ENCODE data around the gene PITX2.

Gene PITX2

DNA sequence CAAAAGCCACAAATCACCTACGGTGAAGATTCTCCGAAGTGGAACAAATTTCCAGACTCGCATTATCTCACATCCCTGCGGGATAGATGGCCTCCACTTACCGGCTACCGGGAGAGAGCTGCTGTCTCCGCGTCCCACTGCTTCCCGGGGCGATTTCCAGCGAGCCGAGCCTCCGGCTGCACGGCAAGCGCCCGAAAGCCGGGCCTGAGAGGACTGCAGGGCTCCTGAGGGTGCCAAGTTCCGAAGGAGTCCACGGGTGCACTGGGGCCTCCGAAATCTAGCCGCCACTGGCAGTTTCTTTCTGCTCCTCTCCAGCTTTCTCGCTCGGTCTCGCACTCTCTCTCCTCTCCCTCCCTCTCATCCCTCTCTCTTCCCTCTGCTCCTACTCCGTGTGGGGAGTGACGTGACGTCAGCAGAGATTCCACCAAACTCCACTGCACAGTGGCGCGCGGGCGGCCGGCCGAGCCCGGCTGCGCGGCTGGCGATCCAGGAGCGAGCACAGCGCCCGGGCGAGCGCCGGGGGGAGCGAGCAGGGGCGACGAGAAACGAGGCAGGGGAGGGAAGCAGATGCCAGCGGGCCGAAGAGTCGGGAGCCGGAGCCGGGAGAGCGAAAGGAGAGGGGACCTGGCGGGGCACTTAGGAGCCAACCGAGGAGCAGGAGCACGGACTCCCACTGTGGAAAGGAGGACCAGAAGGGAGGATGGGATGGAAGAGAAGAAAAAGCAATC is 14.0 kb upstream of the PITX2 start:
- TF ChIP-seq EZH2 (IDR thresholded peaks at IDR 0.05; ENCODE audit: borderline replicate concordance, low read length), result no peak
- TF ChIP-seq, protein P1, sequence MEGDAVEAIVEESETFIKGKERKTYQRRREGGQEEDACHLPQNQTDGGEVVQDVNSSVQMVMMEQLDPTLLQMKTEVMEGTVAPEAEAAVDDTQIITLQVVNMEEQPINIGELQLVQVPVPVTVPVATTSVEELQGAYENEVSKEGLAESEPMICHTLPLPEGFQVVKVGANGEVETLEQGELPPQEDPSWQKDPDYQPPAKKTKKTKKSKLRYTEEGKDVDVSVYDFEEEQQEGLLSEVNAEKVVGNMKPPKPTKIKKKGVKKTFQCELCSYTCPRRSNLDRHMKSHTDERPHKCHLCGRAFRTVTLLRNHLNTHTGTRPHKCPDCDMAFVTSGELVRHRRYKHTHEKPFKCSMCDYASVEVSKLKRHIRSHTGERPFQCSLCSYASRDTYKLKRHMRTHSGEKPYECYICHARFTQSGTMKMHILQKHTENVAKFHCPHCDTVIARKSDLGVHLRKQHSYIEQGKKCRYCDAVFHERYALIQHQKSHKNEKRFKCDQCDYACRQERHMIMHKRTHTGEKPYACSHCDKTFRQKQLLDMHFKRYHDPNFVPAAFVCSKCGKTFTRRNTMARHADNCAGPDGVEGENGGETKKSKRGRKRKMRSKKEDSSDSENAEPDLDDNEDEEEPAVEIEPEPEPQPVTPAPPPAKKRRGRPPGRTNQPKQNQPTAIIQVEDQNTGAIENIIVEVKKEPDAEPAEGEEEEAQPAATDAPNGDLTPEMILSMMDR (IDR thresholded peaks at IDR 0.05; ENCODE audit: low read length), result no peak

DNA sequence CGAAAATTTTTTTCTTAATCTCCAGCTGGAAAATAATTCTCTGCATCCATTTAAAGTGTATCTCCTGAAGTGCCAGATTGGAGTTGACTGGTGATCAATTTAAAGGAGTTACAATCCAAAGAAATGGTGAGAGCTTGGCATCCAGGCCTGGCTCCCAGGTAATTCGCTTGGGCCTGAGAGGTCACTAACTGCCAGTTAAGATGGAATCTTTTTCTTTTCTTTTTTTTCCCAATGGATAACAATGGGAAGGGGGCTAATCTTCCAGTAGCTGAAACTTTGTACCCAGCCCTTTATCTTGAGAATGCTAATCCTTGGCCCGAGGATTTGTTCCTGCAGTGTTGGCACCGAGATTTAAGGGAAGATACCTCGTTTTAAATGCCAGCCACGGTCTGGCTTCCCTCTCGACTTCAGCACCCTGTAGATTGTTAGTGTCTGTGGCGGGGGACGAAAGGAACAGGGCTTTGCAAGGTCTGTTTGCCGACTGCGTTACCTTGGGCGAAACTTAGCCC is 13.3 kb upstream of the PITX2 start:
- Histone ChIP-seq H3K79me2 (ENCODE audit: insufficient read depth, low read length) (no peaks in the 10 kb centered on the region), H3K36me3 (ENCODE audit: insufficient read depth, low read length) (no peaks in the 10 kb centered on the region; the same call in 1 of the 2 replicates), H3K9me2 (ENCODE audit: low read depth, low read length) (no peaks in the 10 kb centered on the region), H3K4me2 (ENCODE audit: low read length) (no peak overlapping the region), H3K4me1 (ENCODE audit: insufficient read depth, low read length, severe bottlenecking) (no peaks in the 10 kb centered on the region), H2AFZ (ENCODE audit: low read length) (no peak overlapping the region), H3K9ac (ENCODE audit: low read length) (no peak overlapping the region), H3K27ac (ENCODE audit: low read depth, low read length, poor library complexity, severe bottlenecking) (no peak overlapping the region), H3K27me3 (ENCODE audit: insufficient read depth, low read length) (no peaks in the 10 kb centered on the region), H4K20me1 (ENCODE audit: insufficient read depth, low read length) (no peaks in the 10 kb centered on the region), H3K4me3 (ENCODE audit: low read depth, low read length, poor library complexity, severe bottlenecking) (no peak overlapping the region), H3K9me3 (ENCODE audit: low read length) (0 out of 2 replicates have a peak, but pooled peaks cover 6% of the 10 kb centered on the region), H3F3A (ENCODE audit: insufficient read depth, low read length) (no peaks in the 10 kb centered on the region)
- TF ChIP-seq, protein P1 (IDR thresholded peaks at IDR 0.05; ENCODE audit: low read length), result no peak
- TF ChIP-seq EZH2 (IDR thresholded peaks at IDR 0.05; ENCODE audit: borderline replicate concordance, low read length), result no peak

More for the DNA sequence above, 14.0 kb upstream of the PITX2 start:
- Histone ChIP-seq H3K27me3 (ENCODE audit: insufficient read depth, low read length) (no peaks in the 10 kb centered on the region), H2AFZ (ENCODE audit: low read length) (no peak overlapping the region), H4K20me1 (ENCODE audit: insufficient read depth, low read length) (no peaks in the 10 kb centered on the region), H3K9me2 (ENCODE audit: low read depth, low read length) (no peaks in the 10 kb centered on the region), H3K36me3 (ENCODE audit: insufficient read depth, low read length) (no peaks in the 10 kb centered on the region; the same call in 1 of the 2 replicates), H3K79me2 (ENCODE audit: insufficient read depth, low read length) (no peaks in the 10 kb centered on the region), H3K4me3 (ENCODE audit: low read depth, low read length, poor library complexity, severe bottlenecking) (no peak overlapping the region), H3F3A (ENCODE audit: insufficient read depth, low read length) (no peaks in the 10 kb centered on the region), H3K9ac (ENCODE audit: low read length) (no peak overlapping the region), H3K27ac (ENCODE audit: low read depth, low read length, poor library complexity, severe bottlenecking) (no peak overlapping the region), H3K4me1 (ENCODE audit: insufficient read depth, low read length, severe bottlenecking) (no peaks in the 10 kb centered on the region), H3K9me3 (ENCODE audit: low read length) (0 out of 2 replicates have a peak, but pooled peaks cover 6% of the 10 kb centered on the region), H3K4me2 (ENCODE audit: low read length) (no peak overlapping the region)

DNA sequence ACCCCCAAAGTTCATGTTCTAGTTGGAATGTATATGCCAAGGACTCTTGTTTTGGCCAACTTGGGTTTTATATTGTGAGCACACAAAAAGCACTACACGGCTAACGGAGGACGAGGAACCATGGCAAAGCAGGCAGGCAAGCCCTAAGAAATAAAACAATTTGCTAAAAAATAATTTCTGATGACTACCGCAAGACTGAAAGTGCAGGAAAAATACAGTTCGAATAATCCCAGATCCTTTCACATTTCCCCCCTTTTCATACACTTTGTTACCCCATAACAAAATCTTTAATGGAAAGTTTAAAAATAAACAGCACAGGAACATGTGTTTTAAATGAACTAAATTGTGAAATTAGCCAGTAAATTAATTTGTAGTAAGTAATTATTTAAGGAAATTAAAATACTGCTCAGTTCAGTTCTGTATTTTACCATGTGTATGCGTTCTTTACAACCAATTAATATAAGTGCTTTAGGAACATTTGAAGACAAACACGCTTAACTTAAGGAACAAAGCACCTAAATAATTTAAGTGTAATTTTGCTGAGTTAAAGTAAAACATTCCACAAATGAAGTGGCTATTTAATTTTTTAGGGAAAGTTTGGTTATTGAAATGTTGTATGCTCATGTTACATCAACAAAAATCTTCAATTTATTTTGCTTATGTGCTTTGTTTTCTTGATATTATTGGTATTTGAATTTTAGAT is 12.4 kb upstream of the PITX2 start:
- Histone ChIP-seq H3K36me3 (ENCODE audit: insufficient read depth, low read length) (no peaks in the 10 kb centered on the region; the same call in 1 of the 2 replicates), H3K27me3 (ENCODE audit: insufficient read depth, low read length) (no peaks in the 10 kb centered on the region), H4K20me1 (ENCODE audit: insufficient read depth, low read length) (no peaks in the 10 kb centered on the region), H3K4me1 (ENCODE audit: insufficient read depth, low read length, severe bottlenecking) (no peaks in the 10 kb centered on the region), H3K27ac (ENCODE audit: low read depth, low read length, poor library complexity, severe bottlenecking) (no peak overlapping the region), H3K9ac (ENCODE audit: low read length) (no peak overlapping the region), H3F3A (ENCODE audit: insufficient read depth, low read length) (no peaks in the 10 kb centered on the region), H3K4me2 (ENCODE audit: low read length) (no peak overlapping the region), H3K79me2 (ENCODE audit: insufficient read depth, low read length) (no peaks in the 10 kb centered on the region), H3K4me3 (ENCODE audit: low read depth, low read length, poor library complexity, severe bottlenecking) (no peak overlapping the region), H3K9me2 (ENCODE audit: low read depth, low read length) (no peaks in the 10 kb centered on the region), H3K9me3 (ENCODE audit: low read length) (0 out of 2 replicates have a peak, but pooled peaks cover 6% of the 10 kb centered on the region), H2AFZ (ENCODE audit: low read length) (no peak overlapping the region)
- TF ChIP-seq, protein P1 (IDR thresholded peaks at IDR 0.05; ENCODE audit: low read length), result no peak
- no peak for TF ChIP-seq EZH2 (IDR thresholded peaks at IDR 0.05; ENCODE audit: borderline replicate concordance, low read length)

Data from OCI-LY1 (cell line).